HepG2 (cell line): ENCODE data around the gene LDAH. TPM values are rescaled to one million over a fixed set of nuclear protein-coding genes. Genes with fewer than 3 reads are reported as not detected.

Experiments
- AHR ChIP-seq: IDR thresholded peaks from 2 replicates; pipeline ENCODE4 v1.6.1; 2018; ENCODE audit warnings: missing genetic modification reagents, missing compliant biosample characterization
- ATF2 ChIP-seq: sonication (generic); formaldehyde crosslinking; IDR thresholded peaks from 2 replicates; pipeline ENCODE4 v1.4.0; 2020; ENCODE audit warnings: missing genetic modification reagents
- CENPX ChIP-seq: sonication (generic); formaldehyde crosslinking; IDR thresholded peaks from 2 replicates; pipeline ENCODE4 v1.9.0; 2021; ENCODE audit warnings: mild to moderate bottlenecking, missing genetic modification reagents, moderate library complexity
- DNMT1 ChIP-seq: sonication (generic); formaldehyde crosslinking; IDR thresholded peaks from 2 replicates; pipeline ENCODE4 v1.5.1; 2020; ENCODE audit warnings: mild to moderate bottlenecking, missing genetic modification reagents
- HNRNPLL ChIP-seq: fragments of 200-400 bp; formaldehyde crosslinking; IDR thresholded peaks from 2 replicates; pipeline ENCODE4 v1.6.1; 2017; ENCODE audit warnings: mild to moderate bottlenecking, low read depth, low read length; ENCODE audit not compliant: poor library complexity, severe bottlenecking
- MEIS2 ChIP-seq: sonication (generic); formaldehyde crosslinking; IDR thresholded peaks from 2 replicates; pipeline ENCODE4 v1.9.0; 2021; ENCODE audit warnings: mild to moderate bottlenecking, missing genetic modification reagents
- MLX ChIP-seq: IDR thresholded peaks from 2 replicates; pipeline ENCODE4 v1.6.1; 2016
- MXD3 ChIP-seq: IDR thresholded peaks from 2 replicates; pipeline ENCODE4 v1.6.1; 2016; ENCODE audit warnings: mild to moderate bottlenecking, missing biosample characterization, missing genetic modification reagents
- PITX1 ChIP-seq: sonication (generic); formaldehyde crosslinking; IDR thresholded peaks from 2 replicates; pipeline ENCODE4 v1.5.1; 2020; ENCODE audit warnings: mild to moderate bottlenecking, missing genetic modification reagents
- PRPF4 ChIP-seq: fragments of 200-400 bp; formaldehyde crosslinking; IDR thresholded peaks from 2 replicates; pipeline ENCODE4 v1.6.1; 2016; ENCODE audit warnings: low read length, low read depth; ENCODE audit not compliant: poor library complexity, severe bottlenecking
- RAD51 ChIP-seq: fragments of 450-650 bp; IDR thresholded peaks from 2 replicates; pipeline ENCODE4 v1.6.1; 2016; ENCODE audit warnings: borderline replicate concordance
- SNAPC4 ChIP-seq: sonication (generic); formaldehyde crosslinking; IDR thresholded peaks from 2 replicates; pipeline ENCODE4 v1.4.0; 2020; ENCODE audit warnings: mild to moderate bottlenecking, missing genetic modification reagents
- TRIM22 ChIP-seq: fragments of 450-650 bp; IDR thresholded peaks from 2 replicates; pipeline ENCODE4 v1.6.1; 2017
- U2AF2 ChIP-seq: fragments of 200-400 bp; formaldehyde crosslinking; IDR thresholded peaks from 2 replicates; pipeline ENCODE4 v1.6.1; 2017; ENCODE audit warnings: low read depth, mild to moderate bottlenecking, low read length
- ZBTB21 ChIP-seq: sonication (generic); formaldehyde crosslinking; IDR thresholded peaks from 2 replicates; pipeline ENCODE4 v1.4.0; 2020; ENCODE audit warnings: missing genetic modification reagents
- ZBTB37 ChIP-seq: sonication (generic); formaldehyde crosslinking; IDR thresholded peaks from 2 replicates; pipeline ENCODE4 v1.4.0; 2020; ENCODE audit warnings: mild to moderate bottlenecking, missing genetic modification reagents
- ZNF724P ChIP-seq: sonication (generic); formaldehyde crosslinking; IDR thresholded peaks from 2 replicates; pipeline ENCODE4 v1.8.0; 2022; ENCODE audit warnings: missing genetic modification reagents, borderline replicate concordance
- ZNF777 ChIP-seq: sonication (generic); formaldehyde crosslinking; IDR thresholded peaks from 2 replicates; pipeline ENCODE4 v1.4.0; 2020; ENCODE audit warnings: missing genetic modification reagents
- ZSCAN21 ChIP-seq: sonication (generic); formaldehyde crosslinking; IDR thresholded peaks from 2 replicates; pipeline ENCODE4 v1.8.0; 2022; ENCODE audit warnings: mild to moderate bottlenecking, missing genetic modification reagents, moderate library complexity, borderline replicate concordance
- polyA plus RNA-seq, 8 experiments: library from polyadenylated mRNA; depleted of rRNA in 3 of 8; stranded (reverse) in 7 of 8; unstranded in 1 of 8; fragments of >200 nt; fragmentation: Illumina TruSeq in 4 of 8; extraction: Trizol in 4 of 8; gene quantifications; 2 replicates each; pipeline versions ENCODE4 v1.2.1 to v1.2.3, GENCODE V29; 2011 to 2016; ENCODE audit warnings: low read depth in 4 of 8, missing spikeins in 1 of 8, mixed read lengths in 1 of 8; ENCODE audit not compliant: insufficient read depth in 1 of 8
- total RNA-seq, 5 experiments: library from RNA; depleted of rRNA; stranded (reverse); fragments of >200 nt; fragmentation: Illumina TruSeq; extraction: Trizol; gene quantifications; 2 replicates each; pipeline ENCODE4 v1.2.3, GENCODE V29; 2016; ENCODE audit warnings: low read depth in 1 of 5

The LDAH gene
- total and polyA plus RNA-seq, 2 of the 13 experiments (the other 11 are each of a cell fraction or from before 2014, with no cell fraction given) = 28.8 to 46.2 TPM

- TF ChIP-seq PITX1 (CRISPR knock-in tag) (peak; percentile 6; the same call in 1 of the 2 replicates), ZSCAN21 (CRISPR knock-in tag) (peak; percentile 94), MLX (CRISPR knock-in tag) (peak; percentile 13; the same call in 1 of the 2 replicates), ZBTB21 (CRISPR knock-in tag) (no peak), U2AF2 (no peak; the same call in 1 of the 2 replicates), PRPF4 (no peak), AHR (CRISPR knock-in tag) (peak; percentile 68; the same call in 1 of the 2 replicates), HNRNPLL (peak; percentile 79), DNMT1 (CRISPR knock-in tag) (peak; percentile 99), RAD51 (no peak), MXD3 (CRISPR knock-in tag) (peak; percentile 92), ZNF724P (CRISPR knock-in tag) (peak; percentile 81; the same call in 1 of the 2 replicates), ZBTB37 (CRISPR knock-in tag) (no peak), CENPX (CRISPR knock-in tag) (no peak), SNAPC4 (0 out of 2 replicates have a peak, but pooled peaks have one; percentile 55), MEIS2 (peak; percentile 94), TRIM22 (no peak), ZNF777 (CRISPR knock-in tag) (peak; percentile 86), ATF2 (CRISPR knock-in tag) (no peak)
Observed at GRCh38 chr2:20650877-20651730, 171.8 kb downstream of the LDAH start, which contains the start of gene HS1BP3 (continued).
